Measurements from ENCODE around the gene TAX1BP1.

The TAX1BP1 gene

DNA sequence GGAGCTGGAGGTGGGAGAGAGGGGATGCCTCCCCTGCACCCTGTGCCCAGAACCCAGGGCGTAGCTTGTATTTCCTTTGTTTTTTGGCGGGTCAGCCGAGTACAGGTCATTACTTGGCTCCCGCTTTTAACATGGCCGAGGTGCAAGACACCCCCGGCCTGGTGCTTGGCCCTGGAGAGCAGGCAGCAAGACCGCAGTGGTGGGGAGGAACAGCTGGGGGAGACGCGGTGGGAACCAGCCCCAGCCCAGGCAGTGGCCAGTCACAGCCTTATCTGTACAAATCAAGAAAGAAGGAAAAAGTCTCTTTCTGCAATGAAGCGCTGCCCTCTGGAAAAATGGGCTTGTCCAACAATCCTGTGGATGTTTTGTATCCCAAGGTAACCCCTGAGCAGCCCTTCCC, 99.1 kb downstream of the TAX1BP1 start:
- POLR2A ChIA-PET, result no interaction called here
- DNase-seq (ENCODE audit: low read depth, low spot score), result no peak

DNA sequence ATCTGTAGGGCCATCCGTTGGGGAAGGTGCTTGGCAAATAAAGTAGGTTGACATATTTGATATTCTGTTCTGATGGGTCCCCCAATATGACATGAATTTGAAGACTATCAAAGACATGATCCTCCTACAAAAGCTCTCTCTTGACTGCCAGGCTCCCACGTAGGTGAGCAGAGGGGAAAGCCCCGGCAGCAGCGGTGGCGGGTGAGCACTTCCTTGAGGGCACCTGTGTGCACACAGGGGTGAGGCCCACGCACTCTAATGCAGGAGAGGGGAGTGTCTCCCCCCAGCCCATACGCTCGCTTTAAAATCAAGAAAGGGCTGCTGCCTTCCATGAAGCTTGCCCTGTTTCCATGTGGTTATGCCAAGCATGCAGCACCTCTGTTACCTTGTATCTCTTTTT, 100.4 kb downstream of the TAX1BP1 start:
- TF ChIP-seq, protein P1, sequence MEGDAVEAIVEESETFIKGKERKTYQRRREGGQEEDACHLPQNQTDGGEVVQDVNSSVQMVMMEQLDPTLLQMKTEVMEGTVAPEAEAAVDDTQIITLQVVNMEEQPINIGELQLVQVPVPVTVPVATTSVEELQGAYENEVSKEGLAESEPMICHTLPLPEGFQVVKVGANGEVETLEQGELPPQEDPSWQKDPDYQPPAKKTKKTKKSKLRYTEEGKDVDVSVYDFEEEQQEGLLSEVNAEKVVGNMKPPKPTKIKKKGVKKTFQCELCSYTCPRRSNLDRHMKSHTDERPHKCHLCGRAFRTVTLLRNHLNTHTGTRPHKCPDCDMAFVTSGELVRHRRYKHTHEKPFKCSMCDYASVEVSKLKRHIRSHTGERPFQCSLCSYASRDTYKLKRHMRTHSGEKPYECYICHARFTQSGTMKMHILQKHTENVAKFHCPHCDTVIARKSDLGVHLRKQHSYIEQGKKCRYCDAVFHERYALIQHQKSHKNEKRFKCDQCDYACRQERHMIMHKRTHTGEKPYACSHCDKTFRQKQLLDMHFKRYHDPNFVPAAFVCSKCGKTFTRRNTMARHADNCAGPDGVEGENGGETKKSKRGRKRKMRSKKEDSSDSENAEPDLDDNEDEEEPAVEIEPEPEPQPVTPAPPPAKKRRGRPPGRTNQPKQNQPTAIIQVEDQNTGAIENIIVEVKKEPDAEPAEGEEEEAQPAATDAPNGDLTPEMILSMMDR (IDR thresholded peaks at IDR 0.05; ENCODE audit: insufficient read depth, low read length, missing control alignments), result no peak
- no peak for DNase-seq (ENCODE audit: low read depth, low spot score)
- H3K4me3 ChIP-seq (ENCODE audit: low read depth, low read length), result no peak overlapping the region
- CTCF ChIA-PET, result interaction anchor here (1.4 to 2.2 kb wide), 4 partner anchors 66 to 257 kb away, joined by 3 to 6 read pairs (median 4); no protein-coding TSS in a partner anchor
- POLR2A ChIA-PET, result interaction anchor here (0.6 kb wide), 1 partner anchor 1000 kb away, joined by 3 read pairs; no protein-coding TSS in a partner anchor

More for the DNA sequence above, 99.1 kb downstream of the TAX1BP1 start:
- H3K4me3 ChIP-seq (ENCODE audit: low read depth, low read length), result no peak overlapping the region
- TF ChIP-seq, protein P1 (IDR thresholded peaks at IDR 0.05; ENCODE audit: insufficient read depth, low read length, missing control alignments), result no peak
- CTCF ChIA-PET, result interaction anchor here (1.4 to 2.2 kb wide), 3 partner anchors 65 to 258 kb away, joined by 3 to 6 read pairs (median 3); no protein-coding TSS in a partner anchor

DNA sequence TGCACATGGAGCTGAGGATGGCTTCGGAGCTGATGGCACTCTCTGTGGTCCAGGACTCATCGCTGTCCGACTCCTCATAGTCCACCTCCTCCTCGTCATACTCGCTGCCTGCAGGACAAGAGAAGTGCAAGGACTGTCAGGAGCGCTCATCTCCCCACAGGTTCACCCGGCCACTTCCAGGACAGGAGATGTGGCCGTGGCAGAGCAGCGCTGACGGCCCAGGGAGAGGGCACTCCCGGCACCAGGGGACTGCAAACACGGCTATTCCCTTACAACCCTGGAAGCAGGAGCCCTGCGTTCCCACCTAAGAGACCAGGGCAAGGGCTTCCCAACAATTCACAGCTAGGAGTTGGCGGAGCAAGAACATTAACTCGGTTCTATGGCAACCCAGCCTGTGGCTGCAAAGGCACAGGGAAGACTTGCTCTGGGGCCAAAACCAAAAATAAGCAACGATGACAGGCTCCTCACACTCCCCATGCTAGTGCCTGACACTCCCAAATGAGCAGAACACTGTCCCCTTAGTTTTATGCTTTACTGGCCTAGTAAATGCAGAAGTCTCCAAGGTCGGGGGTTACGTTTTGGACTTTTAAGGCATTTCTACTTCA, 100.9 kb downstream of the TAX1BP1 start:
- ChIA-PET POLR2A (interaction anchor here (0.6 kb wide), 1 partner anchor 999 kb away, joined by 3 read pairs; no protein-coding TSS in a partner anchor), CTCF (interaction anchor here (1.4 to 2.2 kb wide), 2 partner anchors 180 to 237 kb away, joined by 5 to 6 read pairs; no protein-coding TSS in a partner anchor)
- TF ChIP-seq, protein P1 (IDR thresholded peaks at IDR 0.05; ENCODE audit: insufficient read depth, low read length, missing control alignments), result no peak
- DNase-seq (ENCODE audit: low read depth, low spot score), result no peak
- H3K4me3 ChIP-seq (ENCODE audit: low read depth, low read length), result no peak overlapping the region

DNA sequence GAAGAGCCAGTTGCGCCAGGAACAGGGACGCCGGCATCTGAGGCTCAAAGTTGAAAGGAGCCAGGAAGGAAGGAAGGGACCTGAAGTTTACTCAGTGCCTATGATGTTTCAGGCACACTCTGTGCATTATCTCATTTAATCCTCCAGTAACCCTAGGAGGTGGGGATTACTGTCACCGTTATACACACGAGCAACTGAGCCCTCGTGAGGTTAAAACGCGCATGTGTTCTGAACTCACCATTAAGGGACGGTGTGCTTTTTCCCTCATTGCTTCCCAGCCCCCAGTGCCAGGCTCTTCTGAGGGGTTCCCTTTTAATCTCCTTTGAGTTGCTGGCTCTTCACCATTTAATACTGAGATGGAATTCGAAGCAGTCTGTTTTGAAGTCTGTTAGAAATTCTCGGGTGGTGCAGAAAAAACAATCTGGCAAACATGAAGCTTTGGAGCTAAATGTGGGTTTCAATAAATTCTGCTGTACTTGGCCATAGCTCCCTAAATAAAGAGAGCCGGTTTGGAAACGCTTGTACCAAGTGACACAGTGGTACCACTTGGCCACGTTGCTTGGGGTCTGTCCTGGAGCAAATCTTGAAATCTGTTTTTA, 102.2 kb downstream of the TAX1BP1 start:
- no peak for DNase-seq (ENCODE audit: low read depth, low spot score)
- POLR2A ChIA-PET, result no interaction called here
- H3K4me3 ChIP-seq (ENCODE audit: low read depth, low read length), result no peak overlapping the region
- TF ChIP-seq, protein P1 (IDR thresholded peaks at IDR 0.05; ENCODE audit: insufficient read depth, low read length, missing control alignments), result no peak
- CTCF ChIA-PET, result interaction anchor here (1.2 to 1.3 kb wide), 2 partner anchors 54 to 242 kb away, joined by 3 read pairs; no protein-coding TSS in a partner anchor

DNA sequence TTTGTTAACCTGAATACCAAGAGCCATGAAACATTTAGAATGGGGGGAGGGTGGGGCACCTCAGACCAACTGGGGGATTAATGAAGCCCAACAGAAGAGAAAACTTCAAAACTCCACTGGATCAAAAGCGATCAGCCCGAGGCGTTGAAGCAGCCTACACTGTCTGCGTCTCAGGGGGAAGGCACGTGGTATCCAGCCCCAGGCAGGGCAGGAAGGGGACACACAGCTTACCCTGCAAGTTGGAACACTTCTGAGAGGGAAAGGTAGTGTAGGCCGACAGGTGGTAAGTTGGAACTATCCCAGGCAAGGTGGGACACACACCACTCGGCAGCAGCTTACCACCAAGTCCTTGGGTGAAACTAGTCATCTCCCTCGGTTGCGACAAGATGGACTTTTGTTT, 102.9 kb downstream of the TAX1BP1 start:
- no peak overlapping the region for H3K4me3 ChIP-seq (ENCODE audit: low read depth, low read length)
- TF ChIP-seq, protein P1 (IDR thresholded peaks at IDR 0.05; ENCODE audit: insufficient read depth, low read length, missing control alignments), result no peak
- ChIA-PET POLR2A (no interaction called here), CTCF (interaction anchor here (1.2 to 1.3 kb wide), 2 partner anchors 54 to 241 kb away, joined by 3 read pairs; no protein-coding TSS in a partner anchor)
- no peak for DNase-seq (ENCODE audit: low read depth, low spot score)
